GM19023 (cell line): ENCODE data around the gene TMBIM1.
"Not testable (repeated sequence)": the region's sequence is repeated elsewhere in the genome, so short reads cannot be mapped to it uniquely, and the experiment has no call there.

Experiments
- ATAC-seq: cut with Tn5 transposase; IDR thresholded peaks from one replicate; pipeline ENCODE4 v1.9.1; 2021; ENCODE audit warnings: mild to moderate bottlenecking, moderate library complexity; ENCODE audit not compliant: unreplicated experiment

TMBIM1 gene

DNA sequence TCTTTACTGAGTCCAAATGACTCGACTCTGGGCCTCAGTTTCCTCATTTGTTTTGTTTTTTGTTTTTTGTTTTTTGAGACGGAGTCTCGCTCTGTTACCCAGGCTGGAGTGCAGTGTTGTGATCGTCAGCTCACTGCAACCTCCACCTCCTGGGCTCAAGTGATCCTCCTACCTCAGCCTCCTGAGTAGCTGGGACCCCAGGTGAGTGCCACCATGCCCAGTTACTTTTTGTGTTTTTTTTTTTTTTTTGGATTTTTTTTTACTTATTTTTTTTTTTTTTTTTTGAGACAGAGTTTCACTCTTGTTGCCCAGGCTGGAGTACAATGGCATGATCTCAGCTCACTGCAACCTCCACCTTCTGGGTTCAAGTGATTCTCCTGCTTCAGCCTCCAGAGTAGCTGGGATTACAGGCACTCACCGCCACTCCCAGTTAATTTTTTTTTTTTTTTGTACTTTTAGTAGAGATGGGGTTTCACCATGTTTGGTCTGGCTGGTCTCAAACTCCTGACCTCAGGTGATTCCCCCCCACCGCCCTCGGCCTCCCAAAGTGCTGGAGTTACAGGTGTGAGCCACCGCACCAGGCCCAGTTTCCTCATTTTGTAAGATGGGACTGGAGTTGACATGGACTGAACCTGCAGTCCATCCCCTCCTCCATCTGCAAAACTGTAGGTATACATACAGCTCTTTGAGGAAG is 18.9 kb downstream of the TMBIM1 start:
- ATAC-seq = not testable (repeated sequence)

DNA sequence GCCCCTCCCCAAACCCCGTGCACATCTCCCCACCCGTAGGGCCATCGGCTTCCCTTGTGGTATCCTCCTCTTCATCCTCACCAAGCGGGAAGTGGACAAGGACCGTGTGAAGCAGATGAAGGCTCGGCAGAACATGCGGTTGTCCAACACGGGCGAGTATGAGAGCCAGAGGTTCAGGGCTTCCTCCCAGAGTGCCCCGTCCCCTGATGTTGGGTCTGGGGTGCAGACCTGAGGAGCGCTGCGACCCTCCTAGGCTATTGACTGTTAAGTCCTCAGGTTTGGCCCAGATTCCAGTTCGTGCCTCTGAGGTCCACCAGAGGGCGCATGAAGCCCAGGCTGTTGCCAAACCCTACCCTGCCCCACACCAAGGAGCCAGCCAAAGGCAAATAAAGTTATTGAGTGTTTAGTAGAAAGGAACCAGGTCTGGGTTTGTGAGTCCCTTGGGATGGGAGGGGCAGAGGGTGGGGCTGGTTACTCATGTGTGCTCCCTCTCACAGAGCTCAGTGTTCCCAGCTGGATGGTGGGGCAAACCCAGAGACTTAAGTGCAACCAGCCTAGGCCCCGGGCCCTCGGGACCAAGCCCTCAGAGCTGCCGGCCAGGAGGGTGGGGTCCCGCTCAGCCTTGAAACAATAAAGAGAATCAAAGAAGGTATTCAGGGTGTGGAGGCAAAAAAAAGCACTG is 19.6 kb downstream of the TMBIM1 start:
- ATAC-seq = no peak

DNA sequence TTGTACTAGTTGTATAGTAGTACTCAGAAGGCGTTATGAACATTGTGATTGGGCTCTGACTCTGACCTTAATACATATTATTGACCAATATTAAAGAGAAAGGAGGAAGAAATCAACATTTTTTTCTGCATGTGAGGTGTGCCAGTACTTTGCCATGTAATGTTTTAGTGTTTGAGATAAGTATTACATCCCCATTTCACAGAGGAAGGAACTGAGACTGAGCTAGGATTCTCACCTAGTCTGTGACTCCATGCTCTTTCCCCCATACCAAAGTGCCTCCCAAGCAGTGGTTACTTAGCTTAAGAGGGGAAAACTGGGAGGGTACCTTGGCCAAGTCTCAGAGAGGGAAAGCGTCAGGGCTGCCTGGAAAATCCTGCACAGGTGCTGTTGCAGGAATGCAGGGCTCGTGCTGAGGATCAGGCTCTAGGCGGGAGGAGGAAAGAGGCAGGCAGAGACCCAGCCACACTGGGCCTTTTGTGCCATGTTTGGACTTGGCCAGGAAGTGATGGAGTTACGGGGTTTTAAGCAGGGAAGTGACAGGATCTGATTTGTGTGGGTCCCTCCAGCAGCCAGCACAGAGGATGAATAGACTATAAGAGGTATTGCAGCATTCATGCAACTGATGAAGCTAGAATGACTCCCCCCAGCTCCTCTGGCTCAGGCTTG is 20.3 kb downstream of the TMBIM1 start:
- no peak for ATAC-seq

DNA sequence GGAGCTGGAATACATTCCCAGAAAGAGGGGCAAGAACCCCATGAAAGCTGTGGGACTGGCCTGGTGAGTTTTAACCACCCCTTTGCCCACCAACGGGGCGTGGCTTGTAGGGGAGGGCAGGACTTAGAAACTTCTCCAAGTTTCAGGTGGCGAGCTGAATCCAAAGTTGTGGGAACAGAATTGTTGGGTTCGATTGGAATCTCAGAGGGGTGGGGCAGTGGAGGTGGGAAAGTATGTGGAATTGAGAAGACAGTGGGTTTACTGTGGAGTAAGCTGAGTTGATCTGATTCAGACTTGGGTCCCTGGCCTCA is 20.9 kb downstream of the TMBIM1 start:
- no peak for ATAC-seq

DNA sequence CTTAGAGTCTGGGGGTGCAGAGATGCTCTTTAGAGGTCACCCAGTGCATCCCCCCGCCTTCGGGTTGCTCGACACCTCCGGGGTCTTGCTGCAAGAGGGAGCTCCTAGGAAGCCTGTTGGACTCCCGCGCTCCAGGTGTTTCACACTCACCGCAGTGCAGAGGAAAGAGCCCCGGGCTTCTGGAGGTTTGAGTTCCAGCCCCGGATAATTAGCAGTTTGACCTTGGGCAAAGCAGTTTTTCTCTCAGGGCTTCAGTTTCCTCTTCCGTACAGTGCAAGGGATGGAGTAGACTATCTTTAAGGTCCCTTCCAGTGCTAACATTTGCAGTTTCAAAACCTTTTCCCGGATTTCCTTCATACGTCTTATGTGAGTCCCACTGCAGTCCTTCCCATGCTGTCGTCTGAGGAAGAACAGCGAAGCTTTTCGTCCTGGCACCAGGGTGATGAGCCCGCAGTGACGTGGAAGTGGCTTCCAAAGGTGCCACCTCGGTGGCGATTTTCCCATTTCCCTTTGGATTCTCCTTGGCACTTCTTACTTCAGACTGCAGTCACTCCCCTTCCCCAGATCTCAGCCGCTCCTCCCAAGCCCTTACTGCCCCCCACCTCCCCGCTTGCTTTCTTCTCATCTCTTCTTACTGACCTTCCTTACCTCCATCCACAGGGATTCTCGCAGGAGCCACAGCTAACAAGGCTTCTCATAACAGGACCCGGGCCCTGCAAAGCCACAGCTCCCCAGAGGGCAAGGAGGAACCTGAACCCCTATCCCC is 21.4 kb downstream of the TMBIM1 start:
- ATAC-seq = no peak

DNA sequence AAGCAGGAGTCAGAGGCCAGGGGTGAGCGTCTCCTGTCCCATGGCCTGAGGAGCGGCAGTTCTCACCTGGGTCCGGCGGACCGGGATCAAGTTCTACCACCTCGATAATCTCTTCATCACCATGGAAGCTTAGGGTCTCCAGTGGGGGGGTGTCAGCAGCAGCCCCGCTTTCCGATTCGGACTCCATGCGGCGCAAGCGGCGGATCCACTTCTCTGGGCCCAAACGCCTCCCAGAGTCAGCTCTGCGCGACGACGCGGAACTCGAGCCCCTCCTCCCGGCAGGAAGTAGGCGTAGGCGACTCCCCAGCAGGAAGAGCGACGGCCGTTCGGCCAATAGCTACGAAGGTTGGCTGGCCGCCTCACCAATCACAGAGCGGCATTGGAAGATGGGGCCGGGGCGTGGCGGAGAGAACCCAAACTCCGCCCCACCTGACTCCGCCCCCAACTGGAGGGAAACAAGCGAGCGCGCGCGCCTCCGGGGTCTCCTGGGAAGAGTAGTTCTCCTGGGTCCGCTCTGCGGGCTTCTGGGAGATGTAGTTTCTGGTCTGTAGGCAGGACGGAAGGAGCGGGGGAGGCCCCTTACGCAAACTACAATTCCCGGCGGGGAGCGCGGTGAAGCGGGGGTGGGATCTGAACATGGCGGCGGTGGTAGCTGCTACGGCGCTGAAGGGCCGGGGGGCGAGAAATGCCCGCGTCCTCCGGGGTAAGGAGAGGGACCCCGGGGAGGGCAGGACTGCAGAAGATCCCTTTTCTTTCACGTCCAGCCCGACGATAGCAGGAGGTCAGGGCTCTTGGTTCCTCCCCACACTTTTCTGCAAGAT is 22.2 kb downstream of the TMBIM1 start, which contains the start of the genes AAMP and PNKD:
Gene AAMP (minus strand): TSS at position 238 of the 821 bp plus-strand sequence. CDS start 51 bp downstream, at position 187.
Gene PNKD (plus strand): TSS at position 620 of the 821 bp plus-strand sequence. CDS start 17 bp downstream, at position 637.
- peak; percentile 89 for ATAC-seq

DNA sequence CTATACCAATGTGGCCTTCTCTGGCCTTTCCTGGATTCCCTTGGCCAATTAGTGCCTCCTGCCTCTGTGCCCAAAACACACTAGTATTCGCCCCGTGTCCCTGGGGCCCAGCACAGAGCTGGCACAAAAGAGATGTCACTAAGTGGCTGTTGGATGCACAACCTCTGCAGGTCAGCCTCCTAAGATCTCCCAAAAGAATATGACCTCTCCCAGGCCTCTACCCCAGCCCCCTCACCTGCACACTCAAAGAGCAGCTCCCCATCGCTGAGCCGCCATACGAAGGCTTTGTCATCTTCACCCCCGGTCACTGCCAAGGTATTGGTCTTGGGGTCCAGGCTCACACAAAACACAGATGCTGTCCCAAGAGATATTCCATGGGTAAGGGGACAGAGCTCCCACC is 25.0 kb downstream of the TMBIM1 start:
- ATAC-seq = no peak

DNA sequence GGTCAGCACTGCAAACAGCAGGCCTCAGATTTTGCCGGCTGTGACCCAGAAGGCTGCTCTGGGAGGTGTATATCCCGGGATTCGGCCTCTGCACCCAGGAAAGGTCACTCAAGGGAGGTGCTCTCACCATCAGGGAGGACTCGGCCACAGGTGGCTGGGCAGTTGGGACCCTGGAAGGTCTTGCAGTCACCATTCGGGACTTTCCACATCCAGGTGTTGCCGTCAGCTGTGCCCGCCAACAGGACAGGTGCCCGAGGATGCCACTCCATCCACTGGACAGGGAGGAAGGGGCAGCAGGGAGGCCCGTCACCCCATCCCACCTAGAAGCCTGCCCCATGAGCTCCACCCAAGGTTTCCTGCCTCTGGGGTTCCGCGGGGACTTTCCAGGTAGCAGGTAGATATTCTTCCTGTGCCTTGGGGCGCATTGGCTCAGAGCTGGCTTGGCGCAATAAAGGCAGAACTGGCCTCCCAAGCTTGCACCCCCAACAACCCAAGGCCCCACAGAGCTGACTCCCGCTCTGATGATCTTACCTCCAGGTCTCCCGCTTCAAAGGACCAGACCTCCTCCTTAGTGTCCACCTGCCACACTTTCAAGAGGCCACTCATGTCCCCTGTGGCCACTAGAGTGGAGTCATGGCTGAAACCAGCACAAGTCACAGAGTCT is 25.9 kb downstream of the TMBIM1 start:
- no peak for ATAC-seq

DNA sequence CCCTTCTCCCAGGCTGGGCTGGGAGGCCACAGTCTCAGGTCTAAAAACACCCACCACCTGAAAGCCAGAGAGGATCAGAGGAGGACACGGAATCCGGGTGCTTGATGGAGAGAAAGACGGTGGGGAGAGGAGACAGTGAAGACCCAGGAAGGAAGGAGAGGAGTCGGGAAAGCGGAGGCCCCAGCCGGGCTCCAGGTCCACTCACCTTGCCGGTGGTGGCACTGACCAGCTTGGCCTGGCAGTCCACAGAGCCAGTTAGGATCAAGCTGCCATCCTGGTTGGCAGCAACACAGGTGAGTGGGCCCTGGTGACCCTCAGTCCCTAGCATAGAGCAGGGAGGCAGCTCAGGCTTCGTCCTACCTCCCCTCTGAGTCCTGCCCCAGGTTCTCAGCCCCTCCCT is 26.7 kb downstream of the TMBIM1 start:
- no peak for ATAC-seq

DNA sequence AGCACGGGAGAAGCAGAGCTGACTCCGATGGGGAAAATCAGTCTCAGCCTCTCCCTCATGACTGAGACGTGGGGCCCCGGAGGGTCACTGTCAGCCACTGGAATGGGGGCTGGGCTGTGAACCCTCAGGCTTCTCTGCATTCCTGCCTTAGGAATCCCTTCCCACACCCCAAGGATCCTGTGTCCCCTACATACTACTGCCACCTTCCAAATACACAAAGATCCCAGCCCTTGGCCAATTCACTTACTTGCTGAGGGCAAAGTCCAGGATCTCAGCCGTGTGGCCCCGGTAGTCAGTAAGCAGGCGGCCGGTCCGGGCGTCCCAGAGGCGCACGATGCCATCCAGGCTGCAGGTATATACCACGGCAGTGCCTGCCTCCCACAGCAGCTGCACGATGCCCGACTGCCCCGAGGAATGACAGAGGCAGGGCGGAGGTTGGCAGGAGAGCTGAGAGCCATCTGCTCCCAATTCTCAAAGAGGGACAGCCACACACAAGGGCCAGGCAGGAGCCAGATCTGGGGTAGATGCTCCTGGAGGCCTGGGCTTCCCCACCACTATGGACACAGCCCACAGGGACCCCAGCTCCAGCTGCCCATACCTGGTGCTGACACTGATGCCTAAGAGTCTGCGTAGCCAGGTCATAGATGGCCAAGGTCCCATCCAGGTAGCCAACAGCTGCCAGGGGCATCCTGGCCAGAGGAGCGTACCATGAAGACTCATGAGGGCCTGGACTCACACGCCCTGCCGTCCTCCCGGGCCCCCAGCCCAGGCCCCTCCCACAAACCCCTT is 27.3 kb downstream of the TMBIM1 start:
- ATAC-seq = no peak

DNA sequence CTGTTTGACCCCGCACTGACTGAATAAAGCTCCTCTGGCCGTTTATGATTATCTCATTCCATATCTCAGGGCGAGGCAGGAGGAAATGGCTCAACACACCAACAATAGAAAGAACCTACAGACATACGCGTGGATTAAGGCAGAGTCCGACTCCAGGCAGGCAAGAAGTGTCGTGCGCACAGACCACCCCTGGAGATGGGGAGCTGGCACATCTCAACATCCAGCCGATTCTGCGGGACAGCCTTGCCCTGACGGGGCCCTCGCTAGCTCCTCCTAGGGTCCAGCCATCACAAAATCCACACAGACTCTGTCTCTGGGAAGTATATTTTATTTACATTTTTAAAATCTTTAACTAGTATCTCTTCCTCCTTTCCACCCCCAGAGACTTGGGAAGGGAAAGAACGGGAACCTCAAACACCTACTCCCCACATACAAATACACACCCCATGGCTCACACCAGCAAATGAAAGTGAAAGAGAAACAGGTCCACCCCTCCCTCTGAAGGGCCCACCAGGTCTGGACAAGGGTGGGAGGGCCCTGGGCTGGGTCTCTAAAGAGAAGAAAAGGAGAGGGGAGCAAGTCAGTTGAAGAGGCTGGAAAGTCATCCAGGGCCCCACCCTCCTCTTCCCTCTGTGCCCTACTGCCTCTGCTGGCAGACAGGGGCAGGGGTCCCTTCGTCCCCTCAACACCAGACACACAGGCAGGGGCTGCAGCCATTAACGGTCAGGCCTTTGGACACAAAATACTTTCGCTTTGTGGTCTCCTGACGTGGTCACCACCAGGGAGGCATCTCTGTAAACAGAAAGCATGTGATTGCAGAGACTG is 28.3 kb downstream of the TMBIM1 start:
- no peak for ATAC-seq

DNA sequence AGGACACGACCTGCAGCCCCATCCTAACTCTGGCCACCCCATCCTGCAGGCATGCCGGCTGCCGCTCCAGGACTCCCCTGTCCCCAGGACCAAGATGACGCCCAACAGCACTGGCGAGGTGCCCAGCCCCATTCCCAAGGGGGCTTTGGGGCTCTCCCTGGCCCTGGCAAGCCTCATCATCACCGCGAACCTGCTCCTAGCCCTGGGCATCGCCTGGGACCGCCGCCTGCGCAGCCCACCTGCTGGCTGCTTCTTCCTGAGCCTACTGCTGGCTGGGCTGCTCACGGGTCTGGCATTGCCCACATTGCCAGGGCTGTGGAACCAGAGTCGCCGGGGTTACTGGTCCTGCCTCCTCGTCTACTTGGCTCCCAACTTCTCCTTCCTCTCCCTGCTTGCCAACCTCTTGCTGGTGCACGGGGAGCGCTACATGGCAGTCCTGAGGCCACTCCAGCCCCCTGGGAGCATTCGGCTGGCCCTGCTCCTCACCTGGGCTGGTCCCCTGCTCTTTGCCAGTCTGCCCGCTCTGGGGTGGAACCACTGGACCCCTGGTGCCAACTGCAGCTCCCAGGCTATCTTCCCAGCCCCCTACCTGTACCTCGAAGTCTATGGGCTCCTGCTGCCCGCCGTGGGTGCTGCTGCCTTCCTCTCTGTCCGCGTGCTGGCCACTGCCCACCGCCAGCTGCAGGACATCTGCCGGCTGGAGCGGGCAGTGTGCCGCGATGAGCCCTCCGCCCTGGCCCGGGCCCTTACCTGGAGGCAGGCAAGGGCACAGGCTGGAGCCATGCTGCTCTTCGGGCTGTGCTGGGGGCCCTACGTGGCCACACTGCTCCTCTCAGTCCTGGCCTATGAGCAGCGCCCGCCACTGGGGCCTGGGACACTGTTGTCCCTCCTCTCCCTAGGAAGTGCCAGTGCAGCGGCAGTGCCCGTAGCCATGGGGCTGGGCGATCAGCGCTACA is 29.4 kb downstream of the TMBIM1 start:
- ATAC-seq = no peak

DNA sequence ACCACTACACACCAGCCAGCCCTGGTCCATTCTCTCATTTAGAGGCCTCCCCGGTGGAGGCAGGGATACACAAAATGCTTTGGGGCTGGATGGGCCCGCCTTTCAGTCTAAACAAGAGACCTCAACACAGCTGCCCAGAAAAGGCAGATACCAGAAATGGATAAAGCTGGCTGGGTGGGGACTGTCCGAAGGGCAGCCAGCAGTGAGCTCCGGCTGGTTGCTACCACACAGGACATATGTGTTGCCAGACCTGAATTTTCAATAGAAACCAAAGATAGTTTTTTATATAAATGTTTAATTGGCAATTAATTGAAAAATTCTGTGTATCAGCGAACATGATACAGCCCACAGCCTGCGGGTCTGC is 30.1 kb downstream of the TMBIM1 start:
- ATAC-seq = no peak

DNA sequence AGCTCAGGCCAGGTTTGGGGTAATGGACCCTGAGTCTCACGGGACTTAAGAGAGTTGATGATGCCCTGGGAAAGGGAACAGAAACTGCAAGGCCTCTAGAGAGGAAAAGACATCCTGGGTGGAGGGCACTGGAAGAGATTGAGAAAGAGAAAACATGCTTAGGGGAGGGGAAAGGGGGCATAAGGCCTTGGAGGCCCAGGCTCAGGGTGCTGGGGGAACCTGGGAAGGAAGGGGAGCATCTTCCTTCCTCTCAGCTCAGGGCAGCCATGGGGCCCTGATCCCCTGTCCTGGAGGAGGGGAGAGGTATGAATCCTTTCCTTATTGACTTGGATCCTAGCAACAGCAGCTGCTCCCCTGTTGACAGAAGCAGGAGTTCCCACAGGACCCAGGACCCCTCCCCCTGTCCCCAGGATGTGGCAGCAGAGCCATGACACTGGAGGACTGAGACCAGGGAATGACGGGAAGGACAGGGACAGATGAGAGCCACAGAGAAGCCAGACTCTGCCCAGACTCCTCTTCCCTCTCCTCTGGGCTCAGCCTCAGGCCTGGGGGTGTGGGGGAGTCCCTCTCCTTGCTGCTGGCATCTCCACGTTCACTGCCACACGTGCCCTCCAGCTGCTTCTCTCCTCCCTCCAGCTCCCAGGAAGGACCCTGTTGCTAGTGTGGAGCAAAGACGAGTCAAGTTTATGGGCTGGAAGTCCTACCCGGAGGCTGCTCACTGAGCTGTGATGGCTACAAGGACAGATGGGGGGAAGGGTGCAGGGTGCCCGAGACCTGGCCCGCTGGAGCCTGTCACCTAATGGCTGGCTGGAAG is 30.7 kb downstream of the TMBIM1 start:
- no peak for ATAC-seq

DNA sequence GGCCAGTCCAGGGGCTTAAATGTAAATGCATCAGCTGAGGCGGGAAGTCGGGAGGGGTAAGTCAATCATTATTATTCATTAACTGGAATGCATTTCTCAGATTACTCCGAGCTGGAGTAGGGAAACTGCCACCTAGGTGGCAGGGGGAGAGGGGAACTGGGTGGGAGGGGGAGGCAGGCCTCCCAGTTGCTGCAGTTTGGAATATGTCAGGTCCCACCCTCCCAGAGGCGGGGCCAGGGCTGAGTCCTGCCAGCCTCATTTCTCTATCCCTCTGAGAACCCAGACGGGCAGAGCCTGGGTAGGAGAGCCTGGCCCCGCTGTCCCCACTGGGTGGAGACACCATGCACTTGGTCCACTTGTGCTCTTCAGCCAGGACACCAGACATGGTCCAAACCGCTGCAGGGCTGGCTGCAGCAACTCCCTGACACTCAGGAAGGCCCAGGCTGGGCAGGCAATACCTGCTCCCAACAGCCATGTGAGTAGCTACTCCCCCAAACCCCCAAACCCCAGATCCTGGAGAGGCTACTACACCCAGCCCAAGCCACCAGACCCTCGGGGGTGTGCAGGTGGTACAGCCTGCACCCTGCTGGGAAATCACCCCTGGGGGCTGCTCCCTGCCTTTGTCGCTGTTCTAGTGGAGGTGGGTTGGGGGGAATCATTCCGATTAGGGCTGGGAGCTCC is 31.4 kb downstream of the TMBIM1 start, which contains the start of gene GPBAR1:
Gene GPBAR1 (plus strand): TSS at position 274 of the 681 bp plus-strand sequence. CDS start 1,710 bp downstream, outside the sequence.
- no peak for ATAC-seq

DNA sequence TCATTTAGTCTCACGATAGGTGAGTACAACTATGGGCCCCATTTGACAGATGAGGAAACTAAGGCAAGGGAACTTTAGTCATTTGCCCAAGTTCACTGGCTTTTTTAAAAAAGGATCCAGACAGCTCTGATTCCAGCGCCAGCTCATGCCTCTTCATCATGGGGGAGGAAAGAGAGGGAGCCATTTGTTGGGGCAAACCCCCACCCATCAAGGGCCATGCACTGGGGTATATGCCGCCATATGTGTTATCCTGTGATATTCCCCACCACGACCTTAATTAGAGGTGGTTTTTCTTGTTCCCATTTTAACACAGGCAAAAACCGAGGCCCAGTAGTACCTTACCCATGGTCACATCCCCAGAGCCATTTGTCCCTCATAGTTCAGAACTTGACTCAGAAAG is 32.1 kb downstream of the TMBIM1 start:
- no peak for ATAC-seq
